HG03139 (cell line): ENCODE results near the gene SMYD5.
"Not testable (repeated sequence)": the region's sequence is repeated elsewhere in the genome, so short reads cannot be mapped to it uniquely, and the experiment has no call there.

ENCODE experiments used
- ATAC-seq: cut with Tn5 transposase; IDR thresholded peaks from one replicate; pipeline ENCODE4 v1.9.1; 2021; ENCODE audit not compliant: unreplicated experiment

Gene SMYD5

DNA sequence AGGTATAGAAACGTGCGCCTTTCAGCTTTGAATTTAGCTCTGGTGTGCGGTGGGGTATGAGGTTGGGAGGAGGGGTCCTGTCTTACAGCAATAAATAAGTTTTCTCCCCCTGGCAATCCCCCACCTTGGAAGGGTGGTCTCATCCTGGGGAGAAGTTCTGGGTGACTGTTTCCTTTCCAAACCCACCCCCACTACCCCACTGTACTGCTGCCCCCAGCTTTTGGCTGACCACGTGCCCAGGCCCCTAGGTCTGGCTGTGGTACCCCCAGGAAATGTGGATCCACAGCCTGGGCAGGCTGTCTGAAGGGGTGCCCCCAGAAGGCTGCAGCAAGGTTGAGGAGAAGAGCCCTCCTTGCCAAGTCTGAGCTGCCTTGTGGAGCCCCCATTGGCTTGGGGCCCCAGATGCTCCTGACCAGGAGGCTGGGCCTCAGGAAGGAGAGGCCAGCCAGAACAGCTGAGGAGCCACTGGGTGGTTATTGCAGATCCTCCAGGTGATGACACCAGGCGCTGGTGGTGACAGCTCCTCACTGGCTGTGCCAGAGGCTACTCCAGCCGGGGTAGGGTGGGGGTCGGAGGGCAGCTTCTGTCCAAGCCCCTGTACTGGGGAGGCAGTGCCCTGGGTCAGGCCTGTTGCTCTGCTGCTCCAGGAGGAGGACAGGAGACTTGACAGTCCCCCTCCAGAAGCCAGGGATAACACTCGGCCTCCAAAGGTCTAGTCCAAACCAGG, 44.3 kb downstream of the SMYD5 start:
- ATAC-seq: no peak

DNA sequence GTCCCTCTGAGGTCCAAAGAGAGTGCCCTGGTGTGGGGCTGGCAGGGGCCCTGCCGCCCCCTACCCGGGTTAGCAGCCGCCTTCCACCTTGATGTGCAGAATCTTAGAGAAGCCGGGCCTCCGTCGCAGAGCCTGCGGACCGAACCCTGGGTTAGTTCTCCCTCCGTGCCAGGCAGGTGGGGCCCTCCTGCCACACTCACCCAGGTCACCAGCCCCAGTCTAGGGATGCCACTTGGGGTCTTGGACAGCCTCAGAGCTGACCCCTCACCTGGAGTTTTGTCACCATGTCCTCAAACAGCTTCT, 44.8 kb downstream of the SMYD5 start:
- no peak for ATAC-seq

DNA sequence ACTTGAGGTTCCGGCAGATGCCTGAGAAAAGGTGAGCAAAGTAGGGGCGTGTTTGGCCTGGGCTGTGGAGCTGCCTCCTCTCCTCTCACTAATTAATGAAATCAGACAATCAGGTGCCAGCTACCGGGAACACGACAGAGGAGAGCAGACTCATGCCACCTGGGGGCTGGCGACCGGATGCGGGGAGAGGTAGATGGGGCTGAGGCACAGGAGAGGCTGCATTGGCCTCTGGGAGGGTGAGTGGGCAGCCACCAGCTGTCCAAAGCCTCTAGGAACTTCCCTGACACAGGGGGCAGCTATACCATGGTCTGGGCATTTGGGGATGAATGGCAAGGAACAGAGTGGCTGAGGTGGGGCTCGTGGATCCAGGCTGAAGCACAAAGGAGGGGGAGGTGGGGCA, 45.2 kb downstream of the SMYD5 start:
- no peak for ATAC-seq

- no peak for ATAC-seq
These were observed 45.8 kb downstream of the SMYD5 start for GRCh38 chr2:73259704-73260337.

DNA sequence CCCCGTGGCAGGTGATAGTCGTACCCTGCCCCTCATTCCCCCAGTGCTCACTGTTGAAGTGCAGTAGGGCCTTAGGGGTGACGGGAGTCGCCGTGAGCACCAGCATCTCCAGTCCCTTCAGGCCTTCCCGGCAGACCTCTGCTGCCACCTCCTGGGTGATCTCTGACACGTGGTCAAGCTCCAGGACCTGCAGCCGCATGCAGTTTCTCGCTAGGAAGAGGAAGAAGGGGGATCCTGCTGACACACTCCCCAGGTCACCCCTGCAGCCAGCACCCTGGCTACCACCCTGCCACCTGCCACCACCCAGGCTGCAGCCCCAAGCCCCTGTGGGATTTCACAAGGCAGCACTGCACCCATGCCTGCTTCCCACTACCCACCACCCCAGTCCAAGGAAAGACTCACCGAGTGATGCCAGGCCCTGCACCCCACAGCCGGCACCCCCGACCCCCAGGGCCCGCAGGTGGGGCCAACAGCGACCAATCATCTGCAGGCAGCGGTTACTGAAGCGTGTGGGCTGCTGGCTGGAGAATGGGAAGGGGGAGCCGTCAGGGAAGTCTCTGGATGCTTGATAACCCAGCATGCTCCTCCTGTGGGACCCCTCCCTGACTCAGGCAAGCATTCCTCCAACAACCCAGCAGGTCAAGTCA, 46.4 kb downstream of the SMYD5 start:
- ATAC-seq: no peak

- ATAC-seq: no peak
These were observed 48.1 kb downstream of the SMYD5 start for GRCh38 chr2:73262108-73262651.

GRCh38 chr2:73262691-73263429, 48.8 kb downstream of the SMYD5 start:
- not testable (repeated sequence) for ATAC-seq

GRCh38 chr2:73263540-73264331, 49.7 kb downstream of the SMYD5 start:
- no peak for ATAC-seq

DNA sequence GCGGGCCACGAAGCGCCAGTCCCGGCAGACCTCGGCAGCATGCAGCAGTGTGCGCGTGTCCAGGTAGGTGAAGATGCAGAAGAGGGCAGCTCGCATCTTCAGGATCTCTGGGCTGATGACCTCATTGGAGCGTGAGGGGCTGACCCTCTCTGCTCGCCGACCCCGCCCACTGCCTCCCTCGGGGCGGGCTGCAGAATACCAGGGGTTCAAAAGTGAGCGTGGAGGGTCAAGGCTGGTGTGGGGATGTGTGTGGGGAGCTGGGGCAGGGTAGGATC, 50.2 kb downstream of the SMYD5 start:
- no peak for ATAC-seq

GRCh38 chr2:73264783-73265182, 50.7 kb downstream of the SMYD5 start:
- no peak for ATAC-seq

DNA sequence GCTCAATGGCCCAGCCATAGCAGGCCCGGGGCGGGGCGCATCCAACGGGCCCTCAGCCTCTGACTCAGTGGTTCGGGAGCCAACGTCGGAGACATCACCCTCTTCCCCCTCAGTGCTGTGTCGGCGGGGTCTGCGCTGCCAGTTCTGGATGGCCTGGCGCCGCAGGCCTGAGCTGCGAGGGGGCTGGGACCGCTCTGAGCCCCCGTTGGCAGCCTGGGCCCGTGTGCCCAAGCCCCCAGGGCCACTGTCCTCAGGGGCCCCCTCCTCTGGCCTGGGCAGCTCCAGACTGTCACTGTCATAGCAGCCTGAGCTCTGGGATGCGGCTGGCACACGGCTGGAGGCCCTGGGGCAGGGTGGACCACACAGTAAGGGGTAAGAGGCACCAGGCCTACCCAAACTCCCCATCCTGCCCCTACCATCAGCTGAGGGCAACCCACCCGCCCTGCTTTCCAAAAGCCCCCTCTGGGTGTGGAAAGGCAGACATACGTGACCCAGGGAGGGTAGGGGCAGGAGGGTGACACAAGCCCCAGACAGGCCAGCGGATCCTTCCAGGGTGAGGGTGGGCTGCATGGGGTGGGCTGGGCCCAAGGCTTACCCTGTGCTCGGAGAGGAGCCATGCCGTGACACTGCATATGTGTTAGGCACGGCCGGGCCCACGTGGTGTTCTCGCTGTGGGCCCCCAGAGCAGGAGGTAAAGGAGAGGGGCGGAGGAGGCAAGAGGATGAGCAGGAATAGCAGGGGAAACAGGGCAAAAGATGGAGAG, 51.4 kb downstream of the SMYD5 start:
- no peak for ATAC-seq

GRCh38 chr2:73266061-73266901, 52.2 kb downstream of the SMYD5 start:
- ATAC-seq: no peak

GRCh38 chr2:73267008-73267407, 53.0 kb downstream of the SMYD5 start:
- no peak for ATAC-seq

DNA sequence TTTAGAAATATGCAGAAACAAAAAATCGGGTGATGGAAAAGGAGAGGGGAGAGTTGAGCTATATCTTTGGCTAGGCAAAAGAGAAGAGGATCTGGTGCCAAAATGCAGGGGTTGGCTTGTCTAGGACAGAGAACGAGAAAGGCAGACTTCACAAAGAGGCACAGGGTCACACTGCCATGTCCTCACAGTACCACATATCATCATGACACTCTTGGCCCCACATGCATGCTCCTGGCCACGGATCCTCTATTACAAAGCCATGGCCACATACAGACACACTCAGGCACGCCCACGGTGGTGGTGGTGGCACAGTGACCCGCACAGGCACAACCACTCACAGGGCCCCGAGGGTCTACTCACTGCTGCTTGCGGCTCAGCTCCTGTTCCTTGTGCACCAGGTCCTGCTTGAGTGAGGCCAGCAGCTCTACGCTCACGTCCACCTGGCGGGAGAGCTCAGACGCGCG, 54.4 kb downstream of the SMYD5 start:
- ATAC-seq: no peak

DNA sequence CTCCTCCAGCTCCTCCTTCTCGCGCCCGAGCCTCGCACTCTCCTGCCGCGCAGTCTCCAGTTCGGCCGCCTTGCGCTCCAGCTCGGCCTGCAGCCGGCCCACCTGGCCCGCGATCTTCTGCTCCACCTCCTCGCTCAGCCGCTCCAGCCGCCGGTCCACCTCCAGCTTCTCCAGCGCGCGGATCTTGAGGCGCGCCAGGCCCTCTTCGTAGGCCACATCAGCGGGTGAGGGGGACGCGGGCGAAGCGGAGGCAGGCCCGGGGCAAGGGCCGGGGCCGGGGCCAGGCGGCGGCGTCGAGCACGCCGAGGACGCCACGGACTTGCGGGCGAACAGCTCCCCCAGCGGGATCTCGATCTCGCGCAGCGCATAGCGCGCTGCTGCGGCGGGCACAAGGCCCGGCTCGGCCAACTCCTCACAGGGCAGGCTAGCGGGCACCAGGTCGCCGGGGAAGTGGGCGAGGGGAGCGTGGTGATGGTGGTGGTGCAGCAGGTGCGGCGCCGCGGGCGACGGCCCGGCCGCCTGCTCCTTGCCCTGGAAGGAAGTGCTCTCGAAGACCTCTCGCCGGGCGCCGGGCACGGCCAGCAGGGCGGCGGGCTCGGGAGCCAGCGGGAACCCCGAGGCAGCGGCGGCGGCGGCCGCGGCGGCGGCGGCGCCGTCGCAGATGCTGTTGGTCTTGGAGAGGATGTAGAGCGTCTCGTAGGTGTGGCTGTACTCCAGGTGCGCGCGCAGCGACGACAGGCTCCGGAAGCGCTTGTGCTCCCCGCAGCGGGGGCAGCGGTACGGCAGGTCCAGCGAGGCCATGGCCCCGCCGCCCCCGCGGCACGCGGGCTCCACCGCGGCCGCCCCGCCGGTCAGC, 55.0 kb downstream of the SMYD5 start:
- peak; percentile 49 for ATAC-seq

DNA sequence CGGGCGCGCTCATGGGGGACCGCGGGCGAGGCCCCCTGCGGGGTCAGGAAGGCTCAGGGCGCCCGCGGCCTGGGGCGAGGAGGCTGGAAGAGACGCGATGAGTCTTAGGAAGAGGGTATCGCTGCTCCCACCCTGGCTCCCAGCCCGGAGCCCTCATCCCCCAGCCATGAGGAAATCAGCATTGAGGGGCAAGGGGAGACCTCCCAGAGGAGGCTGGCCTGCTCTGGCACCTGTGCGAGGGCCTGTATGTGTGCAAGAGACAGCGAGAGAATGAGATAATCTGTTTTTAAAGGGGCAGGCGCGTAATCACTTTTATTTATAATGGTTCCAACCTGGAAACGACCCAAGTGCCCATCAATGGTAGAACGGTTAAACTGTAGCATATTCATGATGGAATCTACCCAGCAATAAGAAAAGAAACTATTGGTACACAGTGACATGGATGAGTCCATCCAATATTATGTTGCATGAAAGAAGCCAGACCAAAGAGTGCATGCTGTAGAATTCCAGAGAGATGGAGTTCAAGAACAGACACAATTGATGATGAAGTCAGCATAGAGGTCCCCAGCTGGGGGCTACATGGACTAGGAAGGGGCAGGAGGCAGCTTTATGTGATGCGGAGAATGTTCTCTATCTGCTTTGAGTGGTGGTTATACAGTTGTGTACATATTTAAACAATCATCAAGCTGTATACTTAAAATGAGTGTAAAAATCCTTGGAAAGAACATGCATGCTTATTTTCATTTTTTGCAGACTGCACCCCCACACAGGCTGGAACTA, 55.8 kb downstream of the SMYD5 start:
- no peak for ATAC-seq

DNA sequence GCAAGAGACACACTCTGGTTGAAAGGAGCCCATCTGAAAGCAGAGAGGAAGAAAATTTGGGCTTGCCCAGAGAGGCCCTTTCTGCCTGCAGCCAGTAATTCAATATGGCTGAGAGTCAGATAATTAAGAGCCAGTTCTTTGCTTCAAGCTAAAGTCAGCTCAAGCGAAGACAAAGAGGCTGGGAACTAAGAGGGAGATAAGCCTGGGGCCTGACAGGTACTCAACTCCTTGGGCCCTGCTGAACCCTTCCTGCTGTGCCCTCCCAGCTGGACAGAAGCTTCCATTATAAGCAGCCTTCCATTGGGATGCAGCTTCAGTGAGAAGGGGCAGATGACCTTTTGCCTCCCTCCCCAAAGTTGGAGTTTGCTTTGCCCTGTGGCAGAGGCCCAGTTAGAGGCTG, 58.2 kb downstream of the SMYD5 start:
- ATAC-seq: no peak
